SK-N-SH (cell line): Measurements from ENCODE around the gene LINGO3. TPM values are rescaled to one million over a fixed set of nuclear protein-coding genes. Genes with fewer than 3 reads are reported as not detected.

ENCODE experiments used
- polyA plus RNA-seq, 3 experiments: library from polyadenylated mRNA; depleted of rRNA; stranded (reverse); fragments of >200 nt; gene quantifications; 2 replicates each; pipeline ENCODE4 v1.2.3, GENCODE V29; 2012

The LINGO3 gene
- polyA plus RNA-seq, 1 of the 3 experiments (the other 2 are of a cell fraction) = not detected

Other genes starting within 250 kb of the LINGO3 start
- 21.4 and 24.1 TPM in 2 replicates for gene MOB3A, start 211.8 kb downstream of the LINGO3 start, polyA plus RNA-seq (2012; rRNA removed)
- gene IZUMO4, start 211.2 kb downstream of the LINGO3 start, polyA plus RNA-seq (2012; rRNA removed) = 4.6 and 10.3 TPM in 2 replicates
- gene AP3D1, start 156.6 kb downstream of the LINGO3 start, polyA plus RNA-seq (2012; rRNA removed) = 79.7 and 127 TPM in 2 replicates
- 3.6 and 5.0 TPM in 2 replicates for gene DOT1L, start 144.2 kb downstream of the LINGO3 start, polyA plus RNA-seq (2012; rRNA removed)
- gene PLEKHJ1, start 71.8 kb downstream of the LINGO3 start, polyA plus RNA-seq (2012; rRNA removed) = 128 and 151 TPM in 2 replicates
- gene SF3A2, start 71.3 kb downstream of the LINGO3 start, polyA plus RNA-seq (2012; rRNA removed) = 35.0 and 55.8 TPM in 2 replicates
- gene AMH, start 58.8 kb downstream of the LINGO3 start, polyA plus RNA-seq (2012; rRNA removed) = 16.0 and 18.1 TPM in 2 replicates
- 0.76 and 0.88 TPM in 2 replicates for gene JSRP1, start 51.7 kb downstream of the LINGO3 start, polyA plus RNA-seq (2012; rRNA removed)
- gene PEAK3, start 26.0 kb downstream of the LINGO3 start, polyA plus RNA-seq (2012; rRNA removed) = not detected in 2 replicates
- 1,077 and 1,193 TPM in 2 replicates for gene LSM7, start 20.4 kb upstream of the LINGO3 start, polyA plus RNA-seq (2012; rRNA removed)
- 48.5 and 58.1 TPM in 2 replicates for gene SPPL2B, start 20.5 kb upstream of the LINGO3 start, polyA plus RNA-seq (2012; rRNA removed)
- not detected in 2 replicates for gene TMPRSS9, start 52.1 kb upstream of the LINGO3 start, polyA plus RNA-seq (2012; rRNA removed)
- 76.0 and 76.9 TPM in 2 replicates for gene TIMM13, start 119.4 kb upstream of the LINGO3 start, polyA plus RNA-seq (2012; rRNA removed)
- gene LMNB2, start 148.8 kb upstream of the LINGO3 start, polyA plus RNA-seq (2012; rRNA removed) = 106 and 116 TPM in 2 replicates
- gene GADD45B, start 168.0 kb upstream of the LINGO3 start, polyA plus RNA-seq (2012; rRNA removed) = 54.0 and 67.6 TPM in 2 replicates